ENCODE results near the gene METRN. TPM values are rescaled to one million over a fixed set of nuclear protein-coding genes. Genes with fewer than 3 reads are reported as not detected.
A peak's percentile ranks its signal among the peaks of the same experiment; 100 is the strongest.

Gene METRN
- total RNA-seq, 2 donors from 2014 or later, result 28.9 to 58.9 TPM

DNA sequence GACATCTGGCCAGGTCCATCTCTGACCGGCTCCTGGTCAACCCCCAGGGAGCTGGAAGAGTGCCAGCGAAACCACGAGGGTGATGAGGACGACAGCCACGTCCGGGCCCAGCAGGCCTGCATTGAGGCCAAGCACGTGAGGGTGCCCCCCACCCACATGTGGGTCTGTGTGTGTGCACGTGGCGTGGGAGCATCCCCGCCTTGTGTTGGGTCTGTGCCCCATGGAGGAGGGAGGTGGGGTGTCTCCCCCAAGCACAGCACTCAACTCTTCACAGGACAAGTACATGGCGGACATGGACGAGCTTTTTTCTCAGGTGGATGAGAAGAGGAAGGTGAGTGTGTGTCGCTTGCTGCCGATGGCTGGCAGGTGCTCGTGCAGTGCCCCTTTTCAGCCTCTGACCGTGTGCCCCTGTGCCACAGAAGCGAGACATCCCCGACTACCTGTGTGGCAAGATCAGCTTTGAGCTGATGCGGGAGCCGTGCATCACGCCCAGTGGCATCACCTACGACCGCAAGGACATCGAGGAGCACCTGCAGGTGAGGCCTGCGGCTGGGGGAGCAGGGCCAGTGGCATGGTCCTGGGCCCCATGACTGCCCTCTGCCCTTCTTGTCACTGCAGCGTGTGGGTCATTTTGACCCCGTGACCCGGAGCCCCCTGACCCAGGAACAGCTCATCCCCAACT, 33.0 kb upstream of the METRN start:
- peaks cover 24% of the 10 kb centered on the region for H3K36me3 ChIP-seq
- TF ChIP-seq, protein P1, sequence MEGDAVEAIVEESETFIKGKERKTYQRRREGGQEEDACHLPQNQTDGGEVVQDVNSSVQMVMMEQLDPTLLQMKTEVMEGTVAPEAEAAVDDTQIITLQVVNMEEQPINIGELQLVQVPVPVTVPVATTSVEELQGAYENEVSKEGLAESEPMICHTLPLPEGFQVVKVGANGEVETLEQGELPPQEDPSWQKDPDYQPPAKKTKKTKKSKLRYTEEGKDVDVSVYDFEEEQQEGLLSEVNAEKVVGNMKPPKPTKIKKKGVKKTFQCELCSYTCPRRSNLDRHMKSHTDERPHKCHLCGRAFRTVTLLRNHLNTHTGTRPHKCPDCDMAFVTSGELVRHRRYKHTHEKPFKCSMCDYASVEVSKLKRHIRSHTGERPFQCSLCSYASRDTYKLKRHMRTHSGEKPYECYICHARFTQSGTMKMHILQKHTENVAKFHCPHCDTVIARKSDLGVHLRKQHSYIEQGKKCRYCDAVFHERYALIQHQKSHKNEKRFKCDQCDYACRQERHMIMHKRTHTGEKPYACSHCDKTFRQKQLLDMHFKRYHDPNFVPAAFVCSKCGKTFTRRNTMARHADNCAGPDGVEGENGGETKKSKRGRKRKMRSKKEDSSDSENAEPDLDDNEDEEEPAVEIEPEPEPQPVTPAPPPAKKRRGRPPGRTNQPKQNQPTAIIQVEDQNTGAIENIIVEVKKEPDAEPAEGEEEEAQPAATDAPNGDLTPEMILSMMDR (IDR thresholded peaks at IDR 0.05), result no peak
- H3K27me3 ChIP-seq (replicated peaks; ENCODE audit: insufficient read depth), result no peaks in the 10 kb centered on the region
- H3K27ac ChIP-seq, result no peak overlapping the region
- no peak for DNase-seq (ENCODE audit: low spot score)
- H3K4me1 ChIP-seq (ENCODE audit: control insufficient read depth in 1 of 2, low read depth in 2 of 2), result peaks cover 33 to 50% of the 10 kb centered on the region in 2 donors
- peak overlapping the region; percentile 83 for H3K4me3 ChIP-seq
- no peak for ATAC-seq (ENCODE audit: insufficient number of reproducible peaks, low FRiP score, low read depth)
- H3K9me3 ChIP-seq, result no peaks in the 10 kb centered on the region

DNA sequence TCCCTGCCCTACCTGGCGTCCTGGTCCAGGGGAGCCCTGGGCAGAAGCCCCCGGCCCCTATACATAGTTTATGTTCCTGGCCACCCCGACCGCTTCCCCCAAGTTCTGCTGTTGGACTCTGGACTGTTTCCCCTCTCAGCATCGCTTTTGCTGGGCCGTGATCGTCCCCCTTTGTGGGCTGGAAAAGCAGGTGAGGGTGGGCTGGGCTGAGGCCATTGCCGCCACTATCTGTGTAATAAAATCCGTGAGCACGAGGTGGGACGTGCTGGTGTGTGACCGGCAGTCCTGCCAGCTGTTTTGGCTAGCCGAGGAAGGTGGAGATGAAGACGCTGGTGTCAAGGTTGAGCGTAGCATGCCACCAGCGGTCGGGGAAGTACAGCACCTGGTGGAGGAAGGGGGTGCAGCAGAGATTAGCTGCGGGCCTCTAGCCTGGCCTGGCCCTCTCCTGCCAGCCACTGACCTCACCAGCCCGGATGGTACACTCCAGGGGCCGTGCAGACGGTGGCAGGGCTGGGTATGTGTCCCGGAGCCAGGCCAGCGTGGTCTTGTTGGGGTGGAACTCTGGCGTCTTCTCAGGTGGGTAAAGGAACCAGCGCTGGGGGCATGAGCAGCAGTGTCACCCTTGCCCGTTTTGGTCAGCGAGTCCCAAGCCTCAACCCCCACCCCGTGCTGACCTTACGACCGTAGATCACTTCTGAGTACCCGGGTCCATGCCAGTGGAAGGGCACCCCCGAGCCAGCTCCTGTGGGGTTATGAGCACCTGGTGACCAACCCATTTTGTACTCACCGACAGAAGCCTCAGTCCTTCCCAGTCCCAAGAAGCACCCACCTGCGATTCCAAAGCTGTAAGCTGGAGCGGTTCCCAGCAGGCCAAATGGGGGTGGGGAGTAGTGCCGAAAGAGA, 32.2 kb upstream of the METRN start:
- H3K4me1 ChIP-seq (ENCODE audit: control insufficient read depth in 1 of 2, low read depth in 2 of 2), result peaks cover 33 to 50% of the 10 kb centered on the region in 2 donors

DNA sequence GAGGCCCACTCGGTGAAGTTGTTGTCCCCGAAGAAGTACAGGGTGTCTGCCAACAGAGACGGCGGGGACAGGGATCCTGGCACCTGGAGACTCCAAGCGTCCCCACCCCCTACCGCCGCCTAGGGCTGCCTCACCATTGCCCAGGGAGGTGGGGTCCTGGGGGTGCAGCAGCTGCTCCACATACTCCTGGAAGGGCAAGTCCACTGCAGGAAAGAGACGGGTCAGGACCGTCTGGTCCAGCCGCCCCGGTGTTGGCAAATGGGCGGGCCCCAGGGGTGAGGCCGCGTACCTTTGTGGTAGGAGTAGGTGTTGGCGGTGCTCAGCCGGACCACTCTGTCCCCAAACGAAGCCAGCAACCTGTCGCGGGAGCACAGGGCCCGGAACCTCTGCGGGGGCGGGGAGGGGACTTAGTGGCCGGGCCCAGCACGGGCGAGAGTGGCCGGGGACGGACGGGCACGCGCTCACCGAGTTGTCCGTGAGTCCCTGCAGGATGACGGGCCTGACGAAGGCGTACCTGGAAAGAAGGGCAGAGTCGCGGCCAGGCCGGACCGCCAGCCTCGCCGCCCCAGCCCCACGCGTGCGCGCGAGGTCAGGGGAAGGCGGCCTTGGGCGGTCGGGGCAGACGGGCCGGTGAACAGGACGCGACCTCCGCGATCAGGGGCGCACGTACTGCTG, 31.4 kb upstream of the METRN start:
- ATAC-seq (ENCODE audit: insufficient number of reproducible peaks, low FRiP score, low read depth) (no peak), DNase-seq (ENCODE audit: low spot score) (no peak)
- Histone ChIP-seq H3K27ac (no peak overlapping the region), H3K36me3 (peaks cover 25% of the 10 kb centered on the region), H3K4me3 (peak overlapping the region; percentile 87), H3K9me3 (no peaks in the 10 kb centered on the region), H3K27me3 (replicated peaks; ENCODE audit: insufficient read depth) (no peaks in the 10 kb centered on the region), H3K4me1 (ENCODE audit: control insufficient read depth in 1 of 2, low read depth in 2 of 2) (peaks cover 33 to 52% of the 10 kb centered on the region in 2 donors)
- TF ChIP-seq, protein P1 (IDR thresholded peaks at IDR 0.05), result no peak

More for the DNA sequence above, 32.2 kb upstream of the METRN start:
- ATAC-seq (ENCODE audit: insufficient number of reproducible peaks, low FRiP score, low read depth) (no peak), DNase-seq (ENCODE audit: low spot score) (no peak)
- TF ChIP-seq, protein P1 (IDR thresholded peaks at IDR 0.05), result no peak
- H3K4me3 ChIP-seq, result peak overlapping the region; percentile 87
- no peak overlapping the region for H3K27ac ChIP-seq
- H3K36me3 ChIP-seq, result peaks cover 25% of the 10 kb centered on the region
- H3K9me3 ChIP-seq, result no peaks in the 10 kb centered on the region
- H3K27me3 ChIP-seq (replicated peaks; ENCODE audit: insufficient read depth), result no peaks in the 10 kb centered on the region

DNA sequence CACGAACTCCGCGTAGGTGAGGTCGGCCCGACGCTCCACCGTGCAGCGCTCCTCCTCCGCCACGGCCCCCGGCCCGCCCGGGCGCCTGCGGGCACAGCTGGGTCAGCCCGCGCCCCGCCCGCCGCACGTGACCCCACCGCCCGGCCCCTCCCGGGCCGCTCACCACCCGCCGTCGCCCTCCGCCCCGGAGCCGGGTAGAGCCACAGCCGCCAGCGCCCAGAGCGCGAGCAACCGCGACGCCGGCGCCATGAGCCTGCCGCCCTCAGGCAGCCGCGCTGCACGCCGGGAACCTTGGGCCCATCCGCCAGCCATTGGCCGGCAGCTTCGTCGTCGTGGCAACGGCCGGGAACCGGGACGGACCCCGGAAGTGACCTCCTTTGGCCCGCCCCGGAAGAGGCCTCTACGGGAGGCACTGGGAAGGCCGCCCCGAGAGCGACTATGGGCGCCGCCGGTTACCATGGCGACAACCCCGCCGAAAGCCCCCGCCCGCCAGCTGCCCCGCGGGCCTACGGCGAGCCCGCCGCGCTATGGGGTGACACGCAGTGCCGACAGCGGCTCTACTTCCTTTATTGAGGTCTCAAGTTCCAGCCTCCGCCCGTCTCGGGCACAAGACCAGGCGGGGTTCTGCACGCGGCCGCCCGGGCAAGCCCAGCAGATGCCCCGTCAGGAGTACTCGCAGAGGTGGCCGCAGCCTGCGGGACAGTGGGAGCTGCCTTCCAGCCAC, 30.7 kb upstream of the METRN start, which contains the start of gene JMJD8:
Gene JMJD8, minus strand, starts transcription at position 264 of the 724 bp plus-strand sequence. Its CDS starts 15 bp downstream, at position 249.
- Histone ChIP-seq H3K4me3 (peak within 1 kb of the TSS; percentile 87), H3K4me1 (ENCODE audit: control insufficient read depth in 1 of 2, low read depth in 2 of 2) (peaks cover 34 to 55% of the 10 kb centered on the region in 2 donors), H3K9me3 (no peaks in the 10 kb centered on the region), H3K27ac (peak within 1 kb of the TSS; percentile 73 to 79), H3K36me3 (peaks cover 25% of the 10 kb centered on the region), H3K27me3 (replicated peaks; ENCODE audit: insufficient read depth) (no peaks in the 10 kb centered on the region)
- DNase-seq (ENCODE audit: low spot score) (peak; percentile 85), ATAC-seq (ENCODE audit: insufficient number of reproducible peaks, low FRiP score, low read depth) (peak; percentile 57)
- TF ChIP-seq, protein P1 (IDR thresholded peaks at IDR 0.05), result no peak
